ENCODE data around the gene UBE3C. TPM values are rescaled to one million over a fixed set of nuclear protein-coding genes. Genes with fewer than 3 reads are reported as not detected.
A peak's percentile ranks its signal among the peaks of the same experiment; 100 is the strongest.
"Not testable (repeated sequence)": the region's sequence is repeated elsewhere in the genome, so short reads cannot be mapped to it uniquely, and the experiment has no call there.

Gene UBE3C
- total RNA-seq, 5 donors from 2014 or later (not counting 1 experiment from before 2014, with no cell fraction given) = 50.1 to 56.8 (median 55.1) TPM

GRCh38 chr7:157272351-157273207 lies 133.9 kb downstream of the UBE3C start:
- H3K27me3 Mint-ChIP-seq = peaks cover 0 to under 1% of the 10 kb centered on the region in 2 donors
- Histone ChIP-seq H3K4me1 (ENCODE audit: control insufficient read depth in 1 of 2, extremely low read depth in 1 of 2, insufficient read depth in 2 of 2, low read length in 2 of 2) (peaks cover 0 to 32% of the 10 kb centered on the region in 2 experiments), H3K27me3 (replicated peaks in 1 of 2; ENCODE audit: control insufficient read depth in 2 of 2, extremely low read depth in 1 of 2, insufficient read depth in 2 of 2, low read length in 1 of 2) (peaks cover 0 to 10% of the 10 kb centered on the region in 2 experiments), H3K4me3 (ENCODE audit: control insufficient read depth in 1 of 2, extremely low read depth in 1 of 2, low read length in 1 of 2) (no peak overlapping the region), H3K36me3 (ENCODE audit: control insufficient read depth in 2 of 2, extremely low read depth in 1 of 2, insufficient read depth in 1 of 2, low read length in 1 of 2) (peaks cover 0 to 28% of the 10 kb centered on the region in 2 donors), H3K9me3 (no peaks in the 10 kb centered on the region), H3K27ac (ENCODE audit: low read length) (no peak overlapping the region)
- no peaks in the 10 kb centered on the region for H3K9me3 Mint-ChIP-seq
- POLR2A ChIA-PET = no interaction called here
- no peak overlapping the region for H3K4me3 Mint-ChIP-seq
- CTCF ChIA-PET = interaction anchor here (0.5 to 1.6 kb wide), 7 partner anchors 11 to 350 kb away, joined by 3 to 9 read pairs (median 3); no protein-coding TSS in a partner anchor
- H3K27ac Mint-ChIP-seq = peak overlapping the region in 1 of 2 donors; percentile 52
- ATAC-seq (replicated peaks in 1 of 4) (no peak), DNase-seq (no peak)
- H3K36me3 Mint-ChIP-seq = peaks cover 26% of the 10 kb centered on the region
- H3K4me1 Mint-ChIP-seq = peaks cover 9 to 54% (median 22%) of the 10 kb centered on the region in 3 donors
- 94% methylated on average over 22 of the region's 24 CpGs for WGBS (ENCODE audit: insufficient coverage)

- no peak overlapping the region for H3K4me3 Mint-ChIP-seq
- peaks cover 0 to 18% of the 10 kb centered on the region in 2 experiments for H3K27me3 ChIP-seq (replicated peaks in 1 of 2; ENCODE audit: control insufficient read depth in 2 of 2, extremely low read depth in 1 of 2, insufficient read depth in 2 of 2, low read length in 1 of 2)
- H3K4me1 Mint-ChIP-seq = peaks cover 9 to 61% (median 24%) of the 10 kb centered on the region in 3 donors
- peaks cover 0 to 40% of the 10 kb centered on the region in 2 experiments for H3K4me1 ChIP-seq (ENCODE audit: control insufficient read depth in 1 of 2, extremely low read depth in 1 of 2, insufficient read depth in 2 of 2, low read length in 2 of 2)
- ChIA-PET POLR2A (no interaction called here), CTCF (interaction anchor here (0.5 to 1.6 kb wide), 6 partner anchors 12 to 66 kb away, joined by 3 to 9 read pairs (median 3); no protein-coding TSS in a partner anchor)
- H3K27ac Mint-ChIP-seq = peak overlapping the region in 1 of 2 donors; percentile 52
- H3K4me3 ChIP-seq (ENCODE audit: control insufficient read depth in 1 of 2, extremely low read depth in 1 of 2, low read length in 1 of 2) = no peak overlapping the region
- peaks cover 17% of the 10 kb centered on the region for H3K36me3 Mint-ChIP-seq
- ATAC-seq (replicated peaks in 1 of 4) (peak; percentile 77 to 80 (median 79)), DNase-seq (peak in 34 of 35 experiments; percentile 16 to 80 (median 50))
- 16% methylated on average over 18 of the region's 23 CpGs for WGBS (ENCODE audit: insufficient coverage)
- H3K27me3 Mint-ChIP-seq = peaks cover 0 to 6% of the 10 kb centered on the region in 2 donors
- no peaks in the 10 kb centered on the region for H3K9me3 ChIP-seq
- no peaks in the 10 kb centered on the region for H3K9me3 Mint-ChIP-seq
- peaks cover 0 to 20% of the 10 kb centered on the region in 2 donors for H3K36me3 ChIP-seq (ENCODE audit: control insufficient read depth in 2 of 2, extremely low read depth in 1 of 2, insufficient read depth in 1 of 2, low read length in 1 of 2)
- no peak overlapping the region for H3K27ac ChIP-seq (ENCODE audit: low read length)
Observed at GRCh38 chr7:157273208-157274093, 134.7 kb downstream of the UBE3C start.

GRCh38 chr7:157274094-157274634 lies 135.4 kb downstream of the UBE3C start:
- H3K9me3 ChIP-seq; H3K27ac Mint-ChIP-seq; H3K27me3 Mint-ChIP-seq; DNase-seq; POLR2A ChIA-PET; ATAC-seq (replicated peaks in 1 of 4); H3K9me3 Mint-ChIP-seq; H3K27ac ChIP-seq (ENCODE audit: low read length); H3K4me3 Mint-ChIP-seq; H3K4me3 ChIP-seq (ENCODE audit: control insufficient read depth in 1 of 2, extremely low read depth in 1 of 2, low read length in 1 of 2): not testable (repeated sequence)
- peaks cover 13% of the 10 kb centered on the region for H3K36me3 Mint-ChIP-seq
- H3K36me3 ChIP-seq (ENCODE audit: control insufficient read depth in 2 of 2, extremely low read depth in 1 of 2, insufficient read depth in 1 of 2, low read length in 1 of 2) = peaks cover 0 to 16% of the 10 kb centered on the region in 2 donors
- 100% methylated on average over 4 of the region's 10 CpGs for WGBS (ENCODE audit: insufficient coverage)
- CTCF ChIA-PET = interaction anchor here (0.5 to 1.6 kb wide), 5 partner anchors 12 to 65 kb away, joined by 3 to 9 read pairs (median 3); no protein-coding TSS in a partner anchor
- peaks cover 9 to 57% (median 24%) of the 10 kb centered on the region in 3 donors for H3K4me1 Mint-ChIP-seq
- peaks cover 0 to 44% of the 10 kb centered on the region in 2 experiments for H3K4me1 ChIP-seq (ENCODE audit: control insufficient read depth in 1 of 2, extremely low read depth in 1 of 2, insufficient read depth in 2 of 2, low read length in 2 of 2)
- H3K27me3 ChIP-seq (replicated peaks in 1 of 2; ENCODE audit: control insufficient read depth in 2 of 2, extremely low read depth in 1 of 2, insufficient read depth in 2 of 2, low read length in 1 of 2) = peaks cover 0 to 25% of the 10 kb centered on the region in 2 experiments

- 81% methylated on average over 7 of the region's 12 CpGs for WGBS (ENCODE audit: insufficient coverage)
- H3K27ac ChIP-seq (ENCODE audit: low read length) = no peak overlapping the region
- Mint-ChIP-seq H3K4me1 (peaks cover 4 to 50% (median 19%) of the 10 kb centered on the region in 3 donors), H3K9me3 (no peaks in the 10 kb centered on the region), H3K27me3 (peaks cover 0 to 10% of the 10 kb centered on the region in 2 donors), H3K27ac (no peak overlapping the region), H3K4me3 (no peak overlapping the region), H3K36me3 (peaks cover 7% of the 10 kb centered on the region)
- H3K4me1 ChIP-seq (ENCODE audit: control insufficient read depth in 1 of 2, extremely low read depth in 1 of 2, insufficient read depth in 2 of 2, low read length in 2 of 2) = peaks cover 0 to 51% of the 10 kb centered on the region in 2 experiments
- peaks cover 0 to 33% of the 10 kb centered on the region in 2 experiments for H3K27me3 ChIP-seq (replicated peaks in 1 of 2; ENCODE audit: control insufficient read depth in 2 of 2, extremely low read depth in 1 of 2, insufficient read depth in 2 of 2, low read length in 1 of 2)
- no peak for DNase-seq
- H3K9me3 ChIP-seq = no peaks in the 10 kb centered on the region
- no peak for ATAC-seq (replicated peaks in 1 of 4)
- CTCF ChIA-PET = interaction anchor here in 1 of 2 donors (0.6 kb wide), 1 partner anchor 28 kb away, joined by 3 read pairs; no protein-coding TSS in a partner anchor
- POLR2A ChIA-PET = interaction anchor here (0.6 kb wide), 2 partner anchors 26 to 104 kb away, joined by 3 to 9 read pairs; no protein-coding TSS in a partner anchor
- no peak overlapping the region for H3K4me3 ChIP-seq (ENCODE audit: control insufficient read depth in 1 of 2, extremely low read depth in 1 of 2, low read length in 1 of 2)
- peaks cover 0 to 10% of the 10 kb centered on the region in 2 donors for H3K36me3 ChIP-seq (ENCODE audit: control insufficient read depth in 2 of 2, extremely low read depth in 1 of 2, insufficient read depth in 1 of 2, low read length in 1 of 2)
Observed at GRCh38 chr7:157274991-157275427, 136.3 kb downstream of the UBE3C start.

GRCh38 chr7:157276091-157276561 lies 137.4 kb downstream of the UBE3C start:
- peaks cover 0 to 55% of the 10 kb centered on the region in 2 experiments for H3K4me1 ChIP-seq (ENCODE audit: control insufficient read depth in 1 of 2, extremely low read depth in 1 of 2, insufficient read depth in 2 of 2, low read length in 2 of 2)
- no peak for ATAC-seq (replicated peaks in 1 of 4)

More at GRCh38 chr7:157276091-157276561, 137.4 kb downstream of the UBE3C start:
- H3K27ac Mint-ChIP-seq = no peak overlapping the region
- Histone ChIP-seq H3K4me3 (ENCODE audit: control insufficient read depth in 1 of 2, extremely low read depth in 1 of 2, low read length in 1 of 2) (no peak overlapping the region), H3K27ac (ENCODE audit: low read length) (no peak overlapping the region), H3K36me3 (ENCODE audit: control insufficient read depth in 2 of 2, extremely low read depth in 1 of 2, insufficient read depth in 1 of 2, low read length in 1 of 2) (peaks cover 0 to under 1% of the 10 kb centered on the region in 2 donors), H3K9me3 (no peaks in the 10 kb centered on the region), H3K27me3 (replicated peaks in 1 of 2; ENCODE audit: control insufficient read depth in 2 of 2, extremely low read depth in 1 of 2, insufficient read depth in 2 of 2, low read length in 1 of 2) (peaks cover 0 to 44% of the 10 kb centered on the region in 2 experiments)
- WGBS (ENCODE audit: insufficient coverage) = 82% methylated on average over 13 of the region's 14 CpGs
- ChIA-PET CTCF (interaction anchor here in 1 of 2 donors (0.6 kb wide), 1 partner anchor 343 kb away, joined by 5 read pairs; no protein-coding TSS in a partner anchor), POLR2A (no interaction called here)
- H3K4me3 Mint-ChIP-seq = no peak overlapping the region
- no peaks in the 10 kb centered on the region for H3K36me3 Mint-ChIP-seq
- H3K27me3 Mint-ChIP-seq = peaks cover 3 to 21% of the 10 kb centered on the region in 2 donors
- no peak for DNase-seq
- no peaks in the 10 kb centered on the region for H3K9me3 Mint-ChIP-seq
- peaks cover 4 to 47% (median 19%) of the 10 kb centered on the region in 3 donors for H3K4me1 Mint-ChIP-seq

All from T-cell (primary cell).